Subcutaneous adipose tissue (tissue), 4 donors: ENCODE results near the gene CYB561A3. TPM values are rescaled to one million over a fixed set of nuclear protein-coding genes. Genes with fewer than 3 reads are reported as not detected.

Source experiments
- CTCF ChIP-seq: fragments of 450-650 bp; IDR thresholded peaks from one replicate; pipeline ENCODE4 v1.5.1; 2016; ENCODE audit warnings: low read depth, mild to moderate bottlenecking, control low read depth, antibody characterized with exemption, moderate library complexity
- total RNA-seq, 4 donors: library from RNA; depleted of rRNA; stranded (reverse); fragments of >200 nt; gene quantifications; one replicate each; pipeline ENCODE4 v1.1.0, GENCODE V29; 2016

CYB561A3 gene
- total RNA-seq, 4 donors from 2014 or later = 22.0 to 43.0 (median 34.2) TPM

- no peak for TF ChIP-seq CTCF
These were observed 15.9 kb upstream of the CYB561A3 start for GRCh38 chr11:61377461-61378160.

GRCh38 chr11:61375761-61376108 is 14.1 kb upstream of the CYB561A3 start:
- TF ChIP-seq CTCF = no peak

- no peak for TF ChIP-seq CTCF
These were observed 11.2 kb upstream of the CYB561A3 start for GRCh38 chr11:61372659-61373420.

GRCh38 chr11:61370349-61371005 is 8.8 kb upstream of the CYB561A3 start:
- no peak for TF ChIP-seq CTCF

GRCh38 chr11:61369372-61370348 is 8.0 kb upstream of the CYB561A3 start:
- no peak for TF ChIP-seq CTCF

GRCh38 chr11:61368646-61369045 is 7.0 kb upstream of the CYB561A3 start:
- TF ChIP-seq CTCF = no peak
